NCI-H69 (cell line): ENCODE measurements around the gene SLC37A1.
"Not testable (repeated sequence)": the region's sequence is repeated elsewhere in the genome, so short reads cannot be mapped to it uniquely, and the experiment has no call there.

Experiments used
- DNase-seq: peaks from one replicate; lab custom pipeline; 2025; lab: John Stamatoyannopoulos, UW

Gene SLC37A1

GRCh38 chr21:42619166-42619565 is 105.5 kb downstream of the SLC37A1 start:
- DNase-seq, result no peak

- DNase-seq, result no peak
Measured at GRCh38 chr21:42619841-42620240, 106.2 kb downstream of the SLC37A1 start.

- peak; percentile 86 for DNase-seq
Measured at GRCh38 chr21:42621166-42621818, 107.6 kb downstream of the SLC37A1 start.

GRCh38 chr21:42621819-42622177 is 108.1 kb downstream of the SLC37A1 start:
- DNase-seq, result peak; percentile 92

GRCh38 chr21:42622284-42622683 is 108.6 kb downstream of the SLC37A1 start:
- no peak for DNase-seq

- DNase-seq, result no peak
Measured at GRCh38 chr21:42623694-42624093, 110.0 kb downstream of the SLC37A1 start.

DNA sequence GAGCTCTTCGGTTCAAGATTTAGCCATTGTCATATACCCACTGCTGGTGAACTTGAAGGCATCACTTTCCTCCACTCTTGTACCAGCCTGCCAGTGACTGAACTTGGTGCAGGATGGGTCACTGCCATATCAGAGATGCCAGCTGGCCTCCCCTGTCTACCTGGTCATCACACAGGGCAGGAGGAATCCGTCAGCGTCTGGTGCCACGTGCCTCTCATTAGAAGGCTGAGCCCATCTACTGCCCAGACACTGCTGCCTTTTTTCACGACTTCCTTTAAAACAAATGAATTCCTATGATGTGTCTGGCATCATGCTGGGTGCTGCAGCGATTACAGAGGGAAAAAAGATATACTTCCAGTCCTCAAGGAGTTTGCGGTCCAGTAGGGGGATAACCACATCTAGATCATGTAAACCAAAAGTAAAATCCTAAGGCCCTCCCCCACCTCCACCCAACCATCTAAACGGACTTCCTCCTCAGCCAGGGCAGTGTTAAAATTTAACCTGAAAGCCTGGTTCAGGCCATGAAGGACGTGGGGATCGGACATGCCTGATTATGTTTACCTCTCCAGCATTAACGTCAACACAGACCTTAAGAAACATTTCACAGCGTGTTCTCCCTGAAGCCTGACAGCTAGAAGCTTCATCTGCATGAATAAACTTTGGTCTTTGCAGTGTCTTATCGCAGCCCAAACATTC is 110.6 kb downstream of the SLC37A1 start:
- no peak for DNase-seq

GRCh38 chr21:42624936-42625335 is 111.3 kb downstream of the SLC37A1 start:
- DNase-seq, result no peak

- no peak for DNase-seq
Measured at GRCh38 chr21:42626171-42626570, 112.5 kb downstream of the SLC37A1 start.

- no peak for DNase-seq
Measured at GRCh38 chr21:42627527-42628289, 114.1 kb downstream of the SLC37A1 start.

DNA sequence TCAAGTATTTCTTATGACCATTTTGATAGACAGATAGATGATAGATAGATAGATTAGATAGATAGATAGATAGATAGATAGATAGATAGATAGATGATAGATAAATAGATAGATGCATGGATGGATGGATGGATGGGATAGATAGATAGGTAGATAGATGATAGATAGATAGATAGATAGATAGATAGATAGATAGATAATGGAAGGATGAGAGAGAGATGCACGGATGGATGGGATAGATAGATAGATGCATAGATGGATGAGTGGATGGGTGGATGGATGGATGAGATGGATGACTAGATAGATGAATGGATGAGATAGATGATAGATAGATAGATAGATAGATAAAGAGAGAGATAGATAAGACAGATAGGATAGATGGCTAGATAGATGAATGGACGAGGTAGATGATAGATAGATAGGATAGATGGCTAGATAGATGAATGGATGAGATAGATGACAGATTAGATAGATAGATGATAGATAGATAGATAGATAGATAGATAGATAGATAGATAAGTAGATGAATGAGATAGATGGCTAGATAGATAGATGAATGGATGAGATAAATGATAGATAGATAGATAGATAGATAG is 114.9 kb downstream of the SLC37A1 start:
- not testable (repeated sequence) for DNase-seq

GRCh38 chr21:42629933-42630589 is 116.4 kb downstream of the SLC37A1 start:
- peak; percentile 21 for DNase-seq

DNA sequence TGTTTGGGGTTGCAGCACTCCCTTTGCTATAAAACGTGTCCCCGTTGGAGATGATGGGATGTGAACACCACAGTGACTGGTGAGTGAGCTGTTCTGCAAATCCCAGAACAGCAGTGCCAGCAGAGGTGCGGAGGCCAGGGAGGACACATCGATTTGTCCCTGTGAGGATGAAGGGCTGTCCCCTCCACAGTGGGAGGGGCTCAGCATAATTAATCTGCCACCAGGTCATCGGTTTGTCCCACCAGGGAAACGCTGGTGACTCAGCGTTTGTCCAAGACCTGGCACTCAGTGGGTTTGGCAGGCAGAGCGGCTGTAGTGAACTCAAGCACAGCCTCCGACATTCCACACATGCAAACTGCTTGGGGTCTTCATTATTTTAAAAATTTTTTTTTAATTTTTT is 117.0 kb downstream of the SLC37A1 start:
- DNase-seq, result no peak
